NB4 (cell line): Measurements from ENCODE around the gene RIBC2.

Experiments used
- DNase-seq: peaks from one replicate; pipeline ENCODE4 v3.0.0; 2010; ENCODE audit warnings: low read depth
- H3K4me3 ChIP-seq: one replicate; pipeline ENCODE4 v1.5.1; 2011; ENCODE audit warnings: mild to moderate bottlenecking, low read depth, low read length, moderate library complexity
- CTCF ChIP-seq: IDR thresholded peaks from one replicate; pipeline ENCODE4 v1.5.1; 2012; ENCODE audit warnings: low read depth, low read length
- MAX ChIP-seq: IDR thresholded peaks from 2 replicates; pipeline ENCODE4 v1.6.1; 2011; ENCODE audit warnings: low read depth, low read length
- MYC ChIP-seq: IDR thresholded peaks from 2 replicates; pipeline ENCODE4 v1.6.1; 2011; ENCODE audit warnings: low read depth, low read length
- POLR2A ChIP-seq: IDR thresholded peaks from 2 replicates; pipeline ENCODE4 v1.6.1; 2011; ENCODE audit warnings: mild to moderate bottlenecking; ENCODE audit not compliant: insufficient read length; ENCODE audit errors: extremely low read depth

RIBC2 gene

GRCh38 chr22:45470871-45471270 lies 57.4 kb downstream of the RIBC2 start:
- H3K4me3 ChIP-seq, result no peak overlapping the region
- TF ChIP-seq CTCF (no peak), MYC (no peak), MAX (no peak), POLR2A (no peak)
- no peak for DNase-seq

GRCh38 chr22:45472426-45472825 lies 58.9 kb downstream of the RIBC2 start:
- no peak for DNase-seq
- no peak overlapping the region for H3K4me3 ChIP-seq
- TF ChIP-seq MAX (no peak), POLR2A (no peak), MYC (no peak), CTCF (no peak)

GRCh38 chr22:45473626-45474237 lies 60.2 kb downstream of the RIBC2 start:
- no peak overlapping the region for H3K4me3 ChIP-seq
- DNase-seq, result no peak
- TF ChIP-seq MAX, result no peak
- TF ChIP-seq MYC, result no peak
- no peak for TF ChIP-seq CTCF
- no peak for TF ChIP-seq POLR2A

GRCh38 chr22:45475063-45475747 lies 61.7 kb downstream of the RIBC2 start:
- peak; percentile 55 for DNase-seq
- TF ChIP-seq MAX (peak; percentile 33; the same call in 1 of the 2 replicates), POLR2A (no peak), CTCF (no peak), MYC (peak; percentile 53)
- H3K4me3 ChIP-seq, result no peak overlapping the region

- H3K4me3 ChIP-seq, result no peak overlapping the region
- peak; percentile 63 for DNase-seq
- TF ChIP-seq MAX (no peak), POLR2A (no peak), CTCF (no peak), MYC (no peak)
Measured at GRCh38 chr22:45475851-45476514, 62.5 kb downstream of the RIBC2 start.
